Smooth muscle cell (in vitro differentiated cells): ENCODE results near the gene CPED1. TPM values are rescaled to one million over a fixed set of nuclear protein-coding genes. Genes with fewer than 3 reads are reported as not detected.

Experiments used
- DNase-seq: peaks from one replicate; lab custom pipeline; 2025; ENCODE audit not compliant: unreplicated experiment; lab: John Stamatoyannopoulos, UW
- H2AFZ ChIP-seq: fragments of 200-600 bp; sonication (generic); 2 replicates; pipeline ENCODE4 v1.6.0; 2016; ENCODE audit warnings: antibody characterized with exemption, low read depth, mild to moderate bottlenecking
- H3F3A ChIP-seq: fragments of 200-600 bp; sonication (generic); 2 replicates; pipeline ENCODE4 v1.6.0; 2017; ENCODE audit warnings: antibody characterized with exemption, low read depth
- H3K27ac ChIP-seq: fragments of 200-600 bp; sonication (generic); 2 replicates; pipeline ENCODE4 v1.5.1; 2016; ENCODE audit warnings: low read depth, mild to moderate bottlenecking
- H3K27me3 ChIP-seq: fragments of 200-600 bp; sonication (generic); 2 replicates; pipeline ENCODE4 v1.6.1; 2016; ENCODE audit warnings: low read depth, mild to moderate bottlenecking
- H3K36me3 ChIP-seq: fragments of 200-600 bp; sonication (generic); 2 replicates; pipeline ENCODE4 v1.5.1; 2016; ENCODE audit warnings: low read depth
- H3K4me1 ChIP-seq: fragments of 200-600 bp; sonication (generic); 2 replicates; pipeline ENCODE4 v1.5.1; 2016; ENCODE audit warnings: low read depth
- H3K4me2 ChIP-seq: fragments of 200-600 bp; sonication (generic); 2 replicates; pipeline ENCODE4 v1.6.0; 2016; ENCODE audit warnings: mild to moderate bottlenecking
- H3K4me3 ChIP-seq: fragments of 200-600 bp; sonication (generic); 2 replicates; pipeline ENCODE4 v1.5.1; 2016; ENCODE audit warnings: mild to moderate bottlenecking
- H3K79me2 ChIP-seq: fragments of 200-600 bp; sonication (generic); 2 replicates; pipeline ENCODE4 v1.6.0; 2016; ENCODE audit warnings: low read depth, mild to moderate bottlenecking
- H3K9ac ChIP-seq: fragments of 200-600 bp; sonication (generic); 2 replicates; pipeline ENCODE4 v1.6.0; 2016; ENCODE audit warnings: low read depth
- H3K9me3 ChIP-seq: fragments of 200-600 bp; sonication (generic); replicated peaks from 2 replicates; pipeline ENCODE4 v1.5.1; 2016; ENCODE audit warnings: low read depth
- H4K20me1 ChIP-seq: fragments of 200-600 bp; sonication (generic); 2 replicates; pipeline ENCODE4 v1.6.0; 2016; ENCODE audit warnings: low read depth
- CTCF ChIP-seq: fragments of 200-600 bp; sonication (generic); IDR thresholded peaks from 2 replicates; pipeline ENCODE4 v1.5.1; 2017; ENCODE audit warnings: borderline replicate concordance, mild to moderate bottlenecking, antibody characterized with exemption; ENCODE audit not compliant: insufficient read depth, poor library complexity, severe bottlenecking
- WGBS: methylation state at CpG from one replicate; pipeline ENCODE4 v1.1.7; 2016; ENCODE audit warnings: low lambda C conversion rate; 5-methylcytosine and 5-hydroxymethylcytosine counted together
- polyA plus RNA-seq: library from polyadenylated mRNA; unstranded; fragments of >200 nt; fragmentation: Nextera tagmentation; extraction: Ambion mirVana; gene quantifications from 2 replicates; pipeline ENCODE4 v1.2.1, GENCODE V29; 2016
- total RNA-seq: library from RNA; depleted of rRNA; stranded (reverse); fragments of >200 nt; gene quantifications from 2 replicates; pipeline ENCODE4 v1.2.3, GENCODE V29; 2014

CPED1 gene
- total and polyA plus RNA-seq, 2 experiments from 2014 or later = 9.5 to 12.9 TPM

- WGBS = 91% methylated on average over 4 of the region's 4 CpGs
- no peak for TF ChIP-seq CTCF
- no peaks in the 10 kb centered on the region for H3K4me1 ChIP-seq
Measured at GRCh38 chr7:121160150-121161008, 171.9 kb downstream of the CPED1 start.

DNA sequence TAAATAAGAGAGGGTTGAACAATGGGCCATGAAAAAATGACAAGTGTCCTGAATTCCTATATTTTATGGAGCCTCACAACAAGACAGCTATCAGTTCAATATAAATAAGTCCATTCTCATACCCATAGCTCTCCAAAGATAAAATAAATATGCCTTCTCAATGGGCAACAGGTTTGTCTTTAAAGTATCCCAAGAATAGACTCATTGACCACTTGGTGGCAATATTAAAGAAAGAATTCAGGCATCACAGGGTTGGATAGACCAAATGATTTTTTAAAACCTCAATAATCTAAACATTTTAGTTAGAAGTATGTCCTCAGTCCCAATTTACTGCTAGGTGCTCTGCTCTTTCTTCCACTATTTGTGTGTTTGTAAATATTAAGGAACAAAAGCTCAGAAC lies 175.2 kb downstream of the CPED1 start:
- Histone ChIP-seq H3K4me2 (no peak overlapping the region), H3K79me2 (no peaks in the 10 kb centered on the region), H3K27me3 (no peaks in the 10 kb centered on the region), H3K4me1 (no peaks in the 10 kb centered on the region), H2AFZ (no peak overlapping the region), H3K27ac (no peak overlapping the region), H3F3A (no peaks in the 10 kb centered on the region), H4K20me1 (no peaks in the 10 kb centered on the region), H3K9me3 (no peaks in the 10 kb centered on the region), H3K4me3 (no peak overlapping the region), H3K9ac (no peak overlapping the region), H3K36me3 (no peaks in the 10 kb centered on the region)
- no peak for DNase-seq
- no peak for TF ChIP-seq CTCF

More at GRCh38 chr7:121160150-121161008, 171.9 kb downstream of the CPED1 start:
- Histone ChIP-seq H3K27me3 (no peaks in the 10 kb centered on the region), H3K36me3 (no peaks in the 10 kb centered on the region), H3K9ac (no peak overlapping the region), H3K27ac (no peak overlapping the region), H3K79me2 (no peaks in the 10 kb centered on the region), H3K4me3 (no peak overlapping the region), H3F3A (no peaks in the 10 kb centered on the region), H4K20me1 (no peaks in the 10 kb centered on the region), H3K9me3 (no peaks in the 10 kb centered on the region), H3K4me2 (no peak overlapping the region), H2AFZ (no peak overlapping the region)
- no peak for DNase-seq

DNA sequence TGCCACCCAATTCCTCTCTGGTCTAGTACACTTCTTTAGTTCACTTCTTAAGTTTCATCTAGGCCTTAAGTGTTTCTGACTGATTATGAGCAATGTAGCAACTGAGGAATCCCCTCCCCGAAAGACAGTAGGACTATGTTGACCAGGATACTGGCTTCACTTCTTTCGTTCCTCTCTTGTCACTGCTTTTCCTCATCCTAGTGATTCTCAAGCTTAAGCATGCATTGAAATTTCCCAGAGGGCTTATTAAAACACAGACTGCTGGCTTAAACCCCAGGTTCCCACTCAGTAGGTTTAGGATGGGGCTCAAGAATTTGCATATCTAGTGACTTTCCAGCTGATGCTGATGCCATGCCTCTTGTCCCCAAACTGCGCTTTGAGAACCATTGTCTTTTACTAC lies 175.7 kb downstream of the CPED1 start:
- H3K4me2 ChIP-seq = no peak overlapping the region
- no peak overlapping the region for H3K9ac ChIP-seq
- no peak overlapping the region for H3K4me3 ChIP-seq
- no peak overlapping the region for H2AFZ ChIP-seq
- no peaks in the 10 kb centered on the region for H3K9me3 ChIP-seq
- H4K20me1 ChIP-seq = no peaks in the 10 kb centered on the region
- no peak for TF ChIP-seq CTCF
- 72% methylated on average over 3 of the region's 3 CpGs for WGBS
- no peak for DNase-seq
- H3K27ac ChIP-seq = no peak overlapping the region
- no peaks in the 10 kb centered on the region for H3F3A ChIP-seq
- no peaks in the 10 kb centered on the region for H3K79me2 ChIP-seq
- H3K27me3 ChIP-seq = no peaks in the 10 kb centered on the region
- H3K36me3 ChIP-seq = no peaks in the 10 kb centered on the region
- no peaks in the 10 kb centered on the region for H3K4me1 ChIP-seq

GRCh38 chr7:121166916-121167315 lies 178.4 kb downstream of the CPED1 start:
- H3K4me3 ChIP-seq = no peak overlapping the region
- H3K36me3 ChIP-seq = no peaks in the 10 kb centered on the region
- H3K4me2 ChIP-seq = no peak overlapping the region
- no peaks in the 10 kb centered on the region for H3K4me1 ChIP-seq
- TF ChIP-seq CTCF = no peak
- no peak overlapping the region for H3K27ac ChIP-seq
- DNase-seq = no peak
- no peaks in the 10 kb centered on the region for H3F3A ChIP-seq
- H3K9ac ChIP-seq = no peak overlapping the region
- no peaks in the 10 kb centered on the region for H3K79me2 ChIP-seq
- WGBS = 33% methylated on average over 3 of the region's 3 CpGs
- no peaks in the 10 kb centered on the region for H3K27me3 ChIP-seq
- H2AFZ ChIP-seq = no peak overlapping the region
- H4K20me1 ChIP-seq = no peaks in the 10 kb centered on the region
- H3K9me3 ChIP-seq = no peaks in the 10 kb centered on the region
